Measurements from ENCODE around the gene MBD5.

The MBD5 gene

DNA sequence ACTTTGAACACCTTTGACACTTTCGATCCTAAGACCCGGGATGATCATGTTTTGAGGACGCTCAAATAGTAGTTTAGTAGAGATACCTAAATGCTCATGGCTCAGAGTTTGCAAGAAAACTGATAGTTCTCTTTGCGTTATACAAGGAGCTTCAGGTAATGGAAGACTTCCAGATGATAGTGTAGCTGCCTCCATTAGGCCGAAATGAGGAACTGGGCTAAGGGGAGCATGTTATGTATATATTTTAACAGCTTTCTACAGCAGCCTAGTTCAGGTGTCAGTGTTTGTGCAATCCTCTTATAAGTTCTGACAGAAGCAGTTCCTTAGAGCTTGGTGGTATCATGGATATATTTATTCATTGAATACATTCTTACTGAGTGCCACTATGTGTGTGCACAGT, 496.9 kb downstream of the MBD5 start:
- no peak overlapping the region for H3K27ac ChIP-seq
- TF ChIP-seq, protein P1, sequence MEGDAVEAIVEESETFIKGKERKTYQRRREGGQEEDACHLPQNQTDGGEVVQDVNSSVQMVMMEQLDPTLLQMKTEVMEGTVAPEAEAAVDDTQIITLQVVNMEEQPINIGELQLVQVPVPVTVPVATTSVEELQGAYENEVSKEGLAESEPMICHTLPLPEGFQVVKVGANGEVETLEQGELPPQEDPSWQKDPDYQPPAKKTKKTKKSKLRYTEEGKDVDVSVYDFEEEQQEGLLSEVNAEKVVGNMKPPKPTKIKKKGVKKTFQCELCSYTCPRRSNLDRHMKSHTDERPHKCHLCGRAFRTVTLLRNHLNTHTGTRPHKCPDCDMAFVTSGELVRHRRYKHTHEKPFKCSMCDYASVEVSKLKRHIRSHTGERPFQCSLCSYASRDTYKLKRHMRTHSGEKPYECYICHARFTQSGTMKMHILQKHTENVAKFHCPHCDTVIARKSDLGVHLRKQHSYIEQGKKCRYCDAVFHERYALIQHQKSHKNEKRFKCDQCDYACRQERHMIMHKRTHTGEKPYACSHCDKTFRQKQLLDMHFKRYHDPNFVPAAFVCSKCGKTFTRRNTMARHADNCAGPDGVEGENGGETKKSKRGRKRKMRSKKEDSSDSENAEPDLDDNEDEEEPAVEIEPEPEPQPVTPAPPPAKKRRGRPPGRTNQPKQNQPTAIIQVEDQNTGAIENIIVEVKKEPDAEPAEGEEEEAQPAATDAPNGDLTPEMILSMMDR (IDR thresholded peaks at IDR 0.05) = no peak
- TF ChIP-seq ZFX (IDR thresholded peaks at IDR 0.05; ENCODE audit: borderline replicate concordance) = no peak

DNA sequence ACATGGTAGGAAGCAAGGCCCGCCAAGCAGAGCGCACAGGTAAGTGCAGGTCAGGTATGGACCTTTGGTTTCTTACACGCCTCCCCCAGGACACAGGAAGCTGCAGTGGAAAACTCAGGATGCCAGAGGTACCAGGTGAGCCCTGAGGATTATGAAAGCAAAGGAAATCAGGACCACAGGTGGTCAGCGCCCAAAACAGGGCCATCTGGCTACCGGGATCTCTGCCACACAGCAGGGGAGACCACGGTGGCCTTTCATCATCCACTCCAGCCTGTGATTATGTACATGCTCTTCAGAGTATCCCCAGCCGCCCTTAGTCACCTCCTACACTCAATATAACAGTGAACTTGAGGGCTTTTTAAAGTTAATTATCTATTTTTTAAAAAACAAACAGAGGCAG, 498.1 kb downstream of the MBD5 start:
- no peak overlapping the region for H3K27ac ChIP-seq
- no peak for TF ChIP-seq ZFX (IDR thresholded peaks at IDR 0.05; ENCODE audit: borderline replicate concordance)
- TF ChIP-seq, protein P1 (IDR thresholded peaks at IDR 0.05) = no peak

DNA sequence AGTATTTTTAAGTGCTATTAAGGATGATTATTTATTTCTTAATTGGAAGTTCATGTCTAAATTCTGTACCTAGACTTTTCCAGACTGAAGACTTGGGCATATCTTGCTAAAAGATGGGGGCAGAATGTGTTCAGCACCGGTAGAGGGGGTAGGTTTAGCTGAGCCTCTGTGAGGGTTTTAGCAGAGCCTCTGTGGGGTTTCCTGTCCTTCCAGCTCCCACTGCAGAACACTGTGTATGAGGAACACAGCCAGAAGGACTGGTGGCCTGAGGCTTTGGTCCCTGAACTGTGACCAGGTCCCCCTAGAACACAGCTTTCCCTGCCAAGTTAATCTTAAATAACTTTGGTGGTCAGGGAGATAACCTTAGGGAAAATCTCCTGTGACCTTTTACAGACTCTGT, 500.3 kb downstream of the MBD5 start:
- TF ChIP-seq, protein P1 (IDR thresholded peaks at IDR 0.05) = no peak
- no peak for TF ChIP-seq ZFX (IDR thresholded peaks at IDR 0.05; ENCODE audit: borderline replicate concordance)

DNA sequence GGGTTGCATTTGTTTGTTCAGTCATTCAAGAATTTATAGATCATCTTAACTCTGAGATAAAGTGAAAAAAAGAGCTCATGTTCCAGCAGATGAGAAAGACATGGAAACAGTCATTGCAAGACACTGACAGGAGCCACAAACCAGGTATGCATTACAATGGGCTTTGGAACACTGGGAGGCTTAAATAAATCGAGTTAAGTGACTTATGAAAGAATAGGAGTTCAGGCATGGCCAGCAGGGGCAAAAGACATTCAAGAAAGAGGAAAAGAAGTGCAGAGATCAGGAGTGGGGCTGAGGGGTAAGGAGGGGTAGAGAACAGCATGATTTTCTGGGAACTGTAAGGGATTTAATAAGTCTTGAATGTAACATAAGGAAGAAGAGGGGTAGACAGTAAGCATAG, 502.4 kb downstream of the MBD5 start:
- TF ChIP-seq, protein P1 (IDR thresholded peaks at IDR 0.05) = no peak
- no peak for TF ChIP-seq ZFX (IDR thresholded peaks at IDR 0.05; ENCODE audit: borderline replicate concordance)
- no peak overlapping the region for H3K27ac ChIP-seq

More for the DNA sequence above, 500.3 kb downstream of the MBD5 start:
- H3K27ac ChIP-seq = no peak overlapping the region

DNA sequence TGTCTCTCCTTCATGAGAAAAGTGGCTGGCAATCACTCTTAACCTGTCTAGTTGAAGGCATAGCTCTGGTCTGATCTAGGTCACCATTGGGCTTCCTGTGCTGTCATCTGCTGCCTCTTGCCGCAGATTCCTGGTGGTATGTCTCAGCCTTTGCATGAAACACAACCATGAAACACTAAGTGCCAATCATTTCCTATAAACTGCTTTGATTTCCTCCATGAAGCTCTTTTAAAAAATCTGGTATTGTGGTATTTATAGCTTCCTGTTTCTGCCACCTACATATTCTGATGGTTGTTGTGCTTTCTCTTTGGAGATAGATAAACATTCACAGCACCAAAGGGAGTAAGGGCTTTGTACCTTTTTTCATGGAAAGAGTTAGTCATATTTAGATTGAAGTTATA, 503.6 kb downstream of the MBD5 start:
- no peak overlapping the region for H3K27ac ChIP-seq
- TF ChIP-seq ZFX (IDR thresholded peaks at IDR 0.05; ENCODE audit: borderline replicate concordance) = no peak
- TF ChIP-seq, protein P1 (IDR thresholded peaks at IDR 0.05) = no peak

DNA sequence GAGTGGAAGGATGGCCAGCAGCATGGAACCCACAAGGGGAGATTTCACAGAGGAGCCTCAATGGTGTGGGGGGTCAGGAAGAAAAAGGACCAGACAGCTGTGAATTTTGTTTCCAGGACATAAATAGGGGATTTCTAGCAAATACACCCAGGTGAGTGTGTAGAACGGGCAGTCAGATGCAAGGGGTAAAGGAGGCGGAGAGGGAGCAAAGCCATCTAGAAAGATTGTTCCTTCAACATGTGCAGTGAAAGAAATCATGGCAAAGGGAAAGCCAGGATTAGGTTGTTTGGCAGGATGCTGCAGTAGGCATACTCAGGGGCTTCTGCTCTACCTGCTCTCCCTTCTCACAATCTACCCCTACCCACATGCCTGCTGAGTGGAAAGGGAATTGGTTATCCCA, 504.2 kb downstream of the MBD5 start:
- TF ChIP-seq ZFX (IDR thresholded peaks at IDR 0.05; ENCODE audit: borderline replicate concordance) = no peak
- TF ChIP-seq, protein P1 (IDR thresholded peaks at IDR 0.05) = no peak
- H3K27ac ChIP-seq = no peak overlapping the region

DNA sequence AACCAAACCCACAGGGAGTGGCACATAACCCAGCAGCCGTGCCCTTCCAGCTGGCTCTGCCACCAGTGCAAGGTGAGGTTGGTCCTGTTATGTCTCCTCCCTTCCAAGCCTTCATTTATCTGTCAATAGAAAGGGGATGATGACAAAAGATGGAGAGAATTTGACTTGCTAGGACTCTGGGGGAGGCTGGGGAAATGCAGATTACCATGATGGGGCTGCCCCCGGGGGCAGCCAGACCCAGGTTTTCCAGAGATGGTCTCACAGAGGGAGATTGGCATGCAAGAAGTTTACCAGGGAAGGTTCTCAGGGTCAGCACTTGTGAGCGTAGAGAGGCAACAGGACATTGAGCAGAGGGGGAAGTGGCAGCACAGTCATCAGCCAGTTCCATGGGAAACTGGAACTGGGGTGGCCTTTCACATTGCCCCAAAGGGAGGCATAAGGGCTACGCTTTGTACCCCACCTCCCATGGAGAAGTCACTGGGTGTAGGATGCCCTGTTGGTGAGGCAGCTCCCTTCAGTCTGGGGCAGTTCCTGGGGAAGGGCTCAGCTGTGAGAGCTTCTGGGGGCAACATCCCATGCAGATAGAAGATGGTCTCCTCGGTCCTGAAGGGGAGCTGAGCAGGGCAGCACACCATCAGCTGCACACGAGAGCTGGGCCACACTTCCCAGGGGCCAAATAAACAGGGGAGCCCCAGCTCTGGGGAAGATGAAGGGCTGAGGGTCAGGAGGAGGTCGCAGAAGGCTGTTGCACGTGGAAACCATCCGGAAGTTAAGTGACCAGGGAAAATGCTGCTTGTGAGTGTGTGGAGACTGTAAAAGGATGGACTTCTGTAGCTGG, 505.8 kb downstream of the MBD5 start:
- H3K27ac ChIP-seq = no peak overlapping the region
- TF ChIP-seq, protein P1 (IDR thresholded peaks at IDR 0.05) = no peak
